ENCODE measurements around the gene C4A.
A peak's percentile ranks its signal among the peaks of the same experiment; 100 is the strongest.
"Not testable (repeated sequence)": the region's sequence is repeated elsewhere in the genome, so short reads cannot be mapped to it uniquely, and the experiment has no call there.

Gene C4A

DNA sequence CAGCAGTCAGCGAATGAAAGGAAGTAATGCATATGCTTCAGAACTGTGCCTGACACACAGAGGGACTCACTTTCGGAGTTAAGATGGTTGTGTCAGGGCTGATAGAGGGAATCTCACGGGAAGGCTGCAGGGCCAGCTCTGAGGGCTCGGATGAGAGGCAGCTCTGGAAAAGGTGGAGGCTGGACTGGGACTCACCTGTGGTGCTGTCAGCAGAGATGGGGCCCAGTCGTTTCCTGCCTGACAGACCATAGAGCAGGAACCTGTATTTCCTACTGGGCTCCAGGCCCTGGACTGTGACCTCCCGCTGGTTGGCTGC is 65.6 kb downstream of the C4A start:
- peaks cover 13% of the 10 kb centered on the region for H3K4me1 ChIP-seq (ENCODE audit: insufficient read depth, poor library complexity, severe bottlenecking)
- DNase-seq (ENCODE audit: low spot score) (no peak), ATAC-seq (ENCODE audit: low read depth) (no peak)
- no peak for TF ChIP-seq CTCF (IDR thresholded peaks at IDR 0.05; ENCODE audit: poor library complexity, severe bottlenecking)
- H3K27me3 ChIP-seq (ENCODE audit: insufficient read depth, poor library complexity, severe bottlenecking): no peaks in the 10 kb centered on the region
- H3K27ac ChIP-seq (ENCODE audit: poor library complexity, severe bottlenecking): no peak overlapping the region
- no peak overlapping the region for H3K4me3 ChIP-seq (ENCODE audit: severe bottlenecking)
- no peaks in the 10 kb centered on the region for H3K36me3 ChIP-seq (ENCODE audit: low read depth)
- no peaks in the 10 kb centered on the region for H3K9me3 ChIP-seq (ENCODE audit: severe bottlenecking)

DNA sequence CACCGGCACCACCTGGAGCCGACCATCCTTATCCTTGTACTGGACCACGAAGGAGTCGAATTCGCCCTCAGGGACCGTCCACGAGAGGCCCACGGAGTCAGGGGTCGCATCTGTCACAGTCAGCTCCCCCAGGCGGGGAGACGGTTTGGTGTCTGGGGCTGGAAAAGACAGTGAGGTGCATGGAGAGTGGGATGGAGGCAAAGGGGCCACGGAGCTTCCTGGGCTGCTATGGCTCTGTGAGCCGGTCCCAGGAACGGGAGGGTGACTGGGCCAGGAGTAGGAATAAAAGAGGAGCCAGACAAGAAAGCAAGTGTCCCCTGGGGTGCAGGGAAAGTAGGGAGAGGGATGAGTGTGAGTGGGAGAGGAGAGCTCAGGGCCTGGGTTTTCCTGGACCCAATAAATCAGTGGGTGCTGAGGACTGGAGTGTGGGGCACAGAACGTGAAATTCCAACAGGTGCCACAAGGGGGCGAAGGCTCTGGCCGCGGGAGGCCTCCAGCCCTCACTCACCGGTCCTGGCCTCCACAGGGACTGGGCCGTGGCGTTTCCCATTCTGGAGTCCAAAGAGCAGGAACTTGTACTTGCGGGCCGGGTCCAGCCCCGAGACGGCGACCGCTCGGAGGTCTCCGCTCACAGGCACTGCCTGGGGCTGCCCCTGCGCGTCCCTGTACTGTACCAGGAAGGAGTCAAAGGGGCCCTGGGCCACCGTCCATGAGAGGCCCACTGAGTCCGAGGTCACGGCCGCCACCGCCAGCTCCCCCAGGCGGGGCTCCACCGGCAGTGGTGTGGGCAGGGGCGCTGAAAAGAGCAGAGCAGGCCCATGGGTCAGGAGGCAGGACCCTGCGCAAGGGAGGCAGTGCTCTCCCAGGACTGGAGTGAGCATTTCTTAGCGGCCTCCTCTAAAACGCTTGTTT is 66.3 kb downstream of the C4A start:
- Histone ChIP-seq H3K27me3 (ENCODE audit: insufficient read depth, poor library complexity, severe bottlenecking) (no peaks in the 10 kb centered on the region), H3K27ac (ENCODE audit: poor library complexity, severe bottlenecking) (no peak overlapping the region), H3K4me1 (ENCODE audit: insufficient read depth, poor library complexity, severe bottlenecking) (peaks cover 13% of the 10 kb centered on the region), H3K9me3 (ENCODE audit: severe bottlenecking) (no peaks in the 10 kb centered on the region), H3K4me3 (ENCODE audit: severe bottlenecking) (no peak overlapping the region), H3K36me3 (ENCODE audit: low read depth) (no peaks in the 10 kb centered on the region)
- DNase-seq (ENCODE audit: low spot score) (peak; percentile 56), ATAC-seq (ENCODE audit: low read depth) (peak; percentile 66)
- peak; percentile 81 for TF ChIP-seq CTCF (IDR thresholded peaks at IDR 0.05; ENCODE audit: poor library complexity, severe bottlenecking)

DNA sequence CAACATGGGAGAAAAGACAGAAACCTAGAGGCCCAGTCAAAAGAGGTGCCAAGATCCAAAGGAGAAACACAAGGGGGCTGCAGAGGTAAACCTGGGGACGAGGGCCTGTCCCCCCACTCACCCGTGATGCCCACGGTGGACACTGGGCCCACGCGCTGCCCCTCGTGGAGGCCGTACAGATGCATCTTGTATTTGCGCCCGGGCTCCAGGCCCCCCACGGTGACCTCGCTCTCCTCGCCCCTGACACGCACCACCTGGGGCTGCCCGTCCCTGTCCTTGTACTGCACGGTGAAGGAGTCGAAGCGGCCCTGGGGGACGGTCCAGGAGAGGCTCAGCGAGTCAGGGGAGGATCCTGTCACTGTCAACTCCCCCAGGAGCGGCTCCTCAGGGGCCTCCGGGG is 67.3 kb downstream of the C4A start:
- not testable (repeated sequence) for DNase-seq (ENCODE audit: low spot score); H3K36me3 ChIP-seq (ENCODE audit: low read depth); H3K9me3 ChIP-seq (ENCODE audit: severe bottlenecking); H3K27ac ChIP-seq (ENCODE audit: poor library complexity, severe bottlenecking); H3K27me3 ChIP-seq (ENCODE audit: insufficient read depth, poor library complexity, severe bottlenecking); ATAC-seq (ENCODE audit: low read depth); H3K4me3 ChIP-seq (ENCODE audit: severe bottlenecking)
- peaks cover 13% of the 10 kb centered on the region for H3K4me1 ChIP-seq (ENCODE audit: insufficient read depth, poor library complexity, severe bottlenecking)

- not testable (repeated sequence) for H3K36me3 ChIP-seq (ENCODE audit: low read depth); H3K4me3 ChIP-seq (ENCODE audit: severe bottlenecking); H3K27me3 ChIP-seq (ENCODE audit: insufficient read depth, poor library complexity, severe bottlenecking); ATAC-seq (ENCODE audit: low read depth); H3K9me3 ChIP-seq (ENCODE audit: severe bottlenecking); H3K27ac ChIP-seq (ENCODE audit: poor library complexity, severe bottlenecking)
- H3K4me1 ChIP-seq (ENCODE audit: insufficient read depth, poor library complexity, severe bottlenecking): peaks cover 13% of the 10 kb centered on the region
- DNase-seq (ENCODE audit: low spot score): peak; percentile 27
These were observed 67.9 kb downstream of the C4A start for GRCh38 chr6:32049736-32050135.

GRCh38 chr6:32050562-32050961 is 68.7 kb downstream of the C4A start:
- Histone ChIP-seq H3K4me1 (ENCODE audit: insufficient read depth, poor library complexity, severe bottlenecking) (peaks cover 13% of the 10 kb centered on the region), H3K36me3 (ENCODE audit: low read depth) (no peaks in the 10 kb centered on the region), H3K9me3 (ENCODE audit: severe bottlenecking) (no peaks in the 10 kb centered on the region), H3K4me3 (ENCODE audit: severe bottlenecking) (no peak overlapping the region), H3K27ac (ENCODE audit: poor library complexity, severe bottlenecking) (no peak overlapping the region), H3K27me3 (ENCODE audit: insufficient read depth, poor library complexity, severe bottlenecking) (no peaks in the 10 kb centered on the region)
- ATAC-seq (ENCODE audit: low read depth) (no peak), DNase-seq (ENCODE audit: low spot score) (no peak)
- TF ChIP-seq CTCF (IDR thresholded peaks at IDR 0.05; ENCODE audit: poor library complexity, severe bottlenecking): no peak
